OCI-LY7 (cell line): Measurements from ENCODE around the gene RABEP1.

ENCODE experiments used
- EZH2phosphoT487 ChIP-seq: fragments of 200-600 bp; sonication (generic); IDR thresholded peaks from 2 replicates; pipeline ENCODE4 v1.6.1; 2018; ENCODE audit warnings: low read depth, borderline replicate concordance, mild to moderate bottlenecking, mixed run types, antibody characterized with exemption, low read length, moderate library complexity, mixed read lengths
- TF ChIP-seq, protein P1 (sequence below): fragments of 200-600 bp; sonication (generic); conservative IDR thresholded peaks from 2 replicates; pipeline ENCODE4 v1.5.1; 2014; ENCODE audit warnings: mild to moderate bottlenecking, antibody characterized with exemption, low read length, moderate library complexity, mixed read lengths

DNA sequence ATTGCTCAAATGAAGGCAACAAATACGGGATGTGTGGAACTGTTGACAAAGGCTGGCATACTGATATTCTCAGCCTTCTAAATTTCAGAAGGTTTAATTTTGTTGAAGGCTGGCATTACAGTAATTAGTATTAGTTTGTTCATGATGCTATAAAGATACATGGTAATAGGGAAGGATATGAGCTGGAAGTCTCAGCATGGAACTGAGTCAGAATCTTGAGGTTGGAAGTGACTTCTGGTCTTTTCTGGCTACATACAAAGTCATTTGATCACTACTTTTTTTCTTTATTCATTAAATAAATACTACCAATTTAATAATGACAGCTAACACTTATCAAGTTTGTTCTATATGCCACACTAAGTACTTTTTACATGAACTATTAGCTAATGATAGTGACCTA lies 22.6 kb downstream of the RABEP1 start:
- TF ChIP-seq, protein P1, sequence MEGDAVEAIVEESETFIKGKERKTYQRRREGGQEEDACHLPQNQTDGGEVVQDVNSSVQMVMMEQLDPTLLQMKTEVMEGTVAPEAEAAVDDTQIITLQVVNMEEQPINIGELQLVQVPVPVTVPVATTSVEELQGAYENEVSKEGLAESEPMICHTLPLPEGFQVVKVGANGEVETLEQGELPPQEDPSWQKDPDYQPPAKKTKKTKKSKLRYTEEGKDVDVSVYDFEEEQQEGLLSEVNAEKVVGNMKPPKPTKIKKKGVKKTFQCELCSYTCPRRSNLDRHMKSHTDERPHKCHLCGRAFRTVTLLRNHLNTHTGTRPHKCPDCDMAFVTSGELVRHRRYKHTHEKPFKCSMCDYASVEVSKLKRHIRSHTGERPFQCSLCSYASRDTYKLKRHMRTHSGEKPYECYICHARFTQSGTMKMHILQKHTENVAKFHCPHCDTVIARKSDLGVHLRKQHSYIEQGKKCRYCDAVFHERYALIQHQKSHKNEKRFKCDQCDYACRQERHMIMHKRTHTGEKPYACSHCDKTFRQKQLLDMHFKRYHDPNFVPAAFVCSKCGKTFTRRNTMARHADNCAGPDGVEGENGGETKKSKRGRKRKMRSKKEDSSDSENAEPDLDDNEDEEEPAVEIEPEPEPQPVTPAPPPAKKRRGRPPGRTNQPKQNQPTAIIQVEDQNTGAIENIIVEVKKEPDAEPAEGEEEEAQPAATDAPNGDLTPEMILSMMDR, result no peak
- TF ChIP-seq EZH2phosphoT487, result no peak
